Activated CD4-positive, alpha-beta T cell treated with anti-CD3 and anti-CD28 coated beads, Interleukin-2, amount 10 ng/mL, durations not matched to agents 7 days and 5 days (primary cell): ENCODE results near the gene ATG10. TPM values are rescaled to one million over a fixed set of nuclear protein-coding genes. Genes with fewer than 3 reads are reported as not detected.
A peak's percentile ranks its signal among the peaks of the same experiment; 100 is the strongest.
"Not testable (repeated sequence)": the region's sequence is repeated elsewhere in the genome, so short reads cannot be mapped to it uniquely, and the experiment has no call there.

Experiments used
- CTCF ChIA-PET: fragments of 350-600 bp; sonication (Branson Sonifier 250); formaldehyde crosslinking; loops from one replicate; lab custom pipeline; 2021; ENCODE audit warnings: antibody characterized with exemption; lab: Charles Lee
- POLR2A ChIA-PET: fragments of 350-600 bp; sonication (Branson Sonifier 250); formaldehyde crosslinking; loops from one replicate; lab custom pipeline; 2021; ENCODE audit warnings: antibody characterized with exemption; lab: Charles Lee
- DNase-seq: peaks from one replicate; pipeline ENCODE4 v3.0.0-alpha.2; 2020
- H3K27ac Mint-ChIP-seq: one replicate; pipeline ENCODE4 v1.8.0; 2021; ENCODE audit warnings: mild to moderate bottlenecking, moderate library complexity, mixed read lengths
- H3K27me3 Mint-ChIP-seq: one replicate; pipeline ENCODE4 v1.8.0; 2021; ENCODE audit warnings: mixed read lengths
- H3K36me3 Mint-ChIP-seq: one replicate; pipeline ENCODE4 v1.8.0; 2021; ENCODE audit warnings: low read depth, mixed read lengths
- H3K4me1 Mint-ChIP-seq: one replicate; pipeline ENCODE4 v1.8.0; 2021; ENCODE audit warnings: mixed read lengths
- H3K4me3 Mint-ChIP-seq: one replicate; pipeline ENCODE4 v1.8.0; 2021; ENCODE audit warnings: mild to moderate bottlenecking, moderate library complexity, mixed read lengths
- H3K9me3 Mint-ChIP-seq: one replicate; pipeline ENCODE4 v1.8.0; 2021; ENCODE audit warnings: mixed read lengths
- total RNA-seq, 2 experiments: library from RNA; stranded (reverse); gene quantifications; one replicate each; pipeline ENCODE4 v1.2.3, GENCODE V29; 2021

ATG10 gene
- total RNA-seq, 2 experiments from 2014 or later, result 6.6 to 9.4 TPM

GRCh38 chr5:81961651-81962440, 10.0 kb upstream of the ATG10 start:
- POLR2A ChIA-PET, result no interaction called here
- Mint-ChIP-seq H3K4me1 (no peaks in the 10 kb centered on the region), H3K27me3 (no peaks in the 10 kb centered on the region), H3K27ac (no peak overlapping the region), H3K36me3 (no peaks in the 10 kb centered on the region), H3K9me3 (no peaks in the 10 kb centered on the region), H3K4me3 (no peak overlapping the region)
- no peak for DNase-seq
- CTCF ChIA-PET, result no interaction called here

- H3K36me3 Mint-ChIP-seq, result no peaks in the 10 kb centered on the region
- H3K4me3 Mint-ChIP-seq, result no peak overlapping the region
- CTCF ChIA-PET, result no interaction called here
- H3K27ac Mint-ChIP-seq, result no peak overlapping the region
- POLR2A ChIA-PET, result no interaction called here
- no peak for DNase-seq
- no peaks in the 10 kb centered on the region for H3K9me3 Mint-ChIP-seq
- H3K27me3 Mint-ChIP-seq, result no peaks in the 10 kb centered on the region
- H3K4me1 Mint-ChIP-seq, result no peaks in the 10 kb centered on the region
These were observed 8.3 kb upstream of the ATG10 start for GRCh38 chr5:81963544-81963943.

GRCh38 chr5:81965524-81965923, 6.3 kb upstream of the ATG10 start:
- Mint-ChIP-seq H3K27ac (no peak overlapping the region), H3K4me3 (no peak overlapping the region), H3K4me1 (peaks cover 6% of the 10 kb centered on the region), H3K9me3 (no peaks in the 10 kb centered on the region), H3K27me3 (no peaks in the 10 kb centered on the region), H3K36me3 (no peaks in the 10 kb centered on the region)
- ChIA-PET CTCF (interaction anchor here (0.7 kb wide), 1 partner anchor 80 kb away, joined by 3 read pairs; no protein-coding TSS in a partner anchor), POLR2A (no interaction called here)
- DNase-seq, result no peak

- Mint-ChIP-seq H3K27me3 (no peaks in the 10 kb centered on the region), H3K27ac (no peak overlapping the region), H3K9me3 (no peaks in the 10 kb centered on the region), H3K4me1 (peaks cover 29% of the 10 kb centered on the region), H3K36me3 (no peaks in the 10 kb centered on the region), H3K4me3 (no peak overlapping the region)
- DNase-seq, result no peak
- POLR2A ChIA-PET, result no interaction called here
- CTCF ChIA-PET, result interaction anchor here (1.0 kb wide), 1 partner anchor 39 kb away, joined by 6 read pairs; no protein-coding TSS in a partner anchor
These were observed 2.6 kb upstream of the ATG10 start for GRCh38 chr5:81969226-81969625.

- no peaks in the 10 kb centered on the region for H3K27me3 Mint-ChIP-seq
- ChIA-PET POLR2A (no interaction called here), CTCF (interaction anchor here (1.0 kb wide), 1 partner anchor 39 kb away, joined by 6 read pairs; no protein-coding TSS in a partner anchor)
- DNase-seq, result no peak
- peak overlapping the region; percentile 43 for H3K27ac Mint-ChIP-seq
- no peaks in the 10 kb centered on the region for H3K9me3 Mint-ChIP-seq
- H3K4me3 Mint-ChIP-seq, result peak overlapping the region; percentile 9
- no peaks in the 10 kb centered on the region for H3K36me3 Mint-ChIP-seq
- H3K4me1 Mint-ChIP-seq, result peaks cover 34% of the 10 kb centered on the region
These were observed 1.9 kb upstream of the ATG10 start for GRCh38 chr5:81969912-81970311.

GRCh38 chr5:81971111-81971711, 612 bp upstream of the ATG10 start:
- Mint-ChIP-seq H3K4me3 (peak overlapping the region; percentile 88), H3K36me3 (no peaks in the 10 kb centered on the region), H3K27ac (peak overlapping the region; percentile 99), H3K27me3 (no peaks in the 10 kb centered on the region), H3K9me3 (no peaks in the 10 kb centered on the region), H3K4me1 (peaks cover 35% of the 10 kb centered on the region)
- peak; percentile 22 for DNase-seq
- POLR2A ChIA-PET, result interaction anchor here (0.5 to 1.5 kb wide), 3 partner anchors 119 to 617 kb away, joined by 3 to 9 read pairs (median 3); no protein-coding TSS in a partner anchor
- CTCF ChIA-PET, result interaction anchor here (0.7 kb wide), 1 partner anchor 62 kb away, joined by 3 read pairs; no protein-coding TSS in a partner anchor

GRCh38 chr5:81972492-81972783, 615 bp downstream of the ATG10 start:
- no peaks in the 10 kb centered on the region for H3K9me3 Mint-ChIP-seq
- peaks cover 9% of the 10 kb centered on the region for H3K36me3 Mint-ChIP-seq
- no peaks in the 10 kb centered on the region for H3K27me3 Mint-ChIP-seq
- H3K4me1 Mint-ChIP-seq, result peaks cover 39% of the 10 kb centered on the region
- DNase-seq, result no peak
- POLR2A ChIA-PET, result no interaction called here
- CTCF ChIA-PET, result no interaction called here
- H3K27ac Mint-ChIP-seq, result peak overlapping the region; percentile 86
- H3K4me3 Mint-ChIP-seq, result peak overlapping the region; percentile 75

GRCh38 chr5:81980160-81980559, 8.3 kb downstream of the ATG10 start:
- CTCF ChIA-PET, result interaction anchor here (0.6 kb wide), 1 partner anchor 12 kb away, joined by 4 read pairs; no protein-coding TSS in a partner anchor

GRCh38 chr5:81980598-81981260, 8.9 kb downstream of the ATG10 start:
- Mint-ChIP-seq H3K36me3 (peaks cover 52% of the 10 kb centered on the region), H3K4me1 (peaks cover 4% of the 10 kb centered on the region), H3K27ac (no peak overlapping the region), H3K9me3 (peaks cover 4% of the 10 kb centered on the region), H3K27me3 (no peaks in the 10 kb centered on the region), H3K4me3 (no peak overlapping the region)
- no peak for DNase-seq
- ChIA-PET POLR2A (no interaction called here), CTCF (interaction anchor here (0.6 kb wide), 1 partner anchor 12 kb away, joined by 3 read pairs; no protein-coding TSS in a partner anchor)

More at GRCh38 chr5:81980160-81980559, 8.3 kb downstream of the ATG10 start:
- DNase-seq, result no peak
- peaks cover 5% of the 10 kb centered on the region for H3K4me1 Mint-ChIP-seq
- H3K27ac Mint-ChIP-seq, result no peak overlapping the region
- POLR2A ChIA-PET, result no interaction called here
- peaks cover 2% of the 10 kb centered on the region for H3K9me3 Mint-ChIP-seq
- peaks cover 49% of the 10 kb centered on the region for H3K36me3 Mint-ChIP-seq
- no peaks in the 10 kb centered on the region for H3K27me3 Mint-ChIP-seq
- H3K4me3 Mint-ChIP-seq, result no peak overlapping the region

GRCh38 chr5:81982172-81982685, 10.4 kb downstream of the ATG10 start:
- H3K27me3 Mint-ChIP-seq, H3K4me1 Mint-ChIP-seq, H3K9me3 Mint-ChIP-seq, H3K4me3 Mint-ChIP-seq, CTCF ChIA-PET, H3K27ac Mint-ChIP-seq, POLR2A ChIA-PET, DNase-seq: not testable (repeated sequence)
- H3K36me3 Mint-ChIP-seq, result peaks cover 49% of the 10 kb centered on the region

- H3K36me3 Mint-ChIP-seq, result peaks cover 41% of the 10 kb centered on the region
- DNase-seq, H3K27ac Mint-ChIP-seq, H3K27me3 Mint-ChIP-seq, H3K4me3 Mint-ChIP-seq, CTCF ChIA-PET, H3K9me3 Mint-ChIP-seq, POLR2A ChIA-PET, H3K4me1 Mint-ChIP-seq: not testable (repeated sequence)
These were observed 11.3 kb downstream of the ATG10 start for GRCh38 chr5:81983148-81983547.

- DNase-seq, H3K9me3 Mint-ChIP-seq, POLR2A ChIA-PET, CTCF ChIA-PET, H3K27ac Mint-ChIP-seq, H3K27me3 Mint-ChIP-seq, H3K4me3 Mint-ChIP-seq, H3K4me1 Mint-ChIP-seq: not testable (repeated sequence)
- H3K36me3 Mint-ChIP-seq, result peaks cover 37% of the 10 kb centered on the region
These were observed 11.7 kb downstream of the ATG10 start for GRCh38 chr5:81983563-81983962.

- POLR2A ChIA-PET, result no interaction called here
- Mint-ChIP-seq H3K9me3 (peaks cover 4% of the 10 kb centered on the region), H3K4me1 (no peaks in the 10 kb centered on the region), H3K27ac (no peak overlapping the region), H3K4me3 (no peak overlapping the region), H3K27me3 (no peaks in the 10 kb centered on the region), H3K36me3 (peaks cover 32% of the 10 kb centered on the region)
- no peak for DNase-seq
- CTCF ChIA-PET, result no interaction called here
These were observed 14.3 kb downstream of the ATG10 start for GRCh38 chr5:81986126-81986525.
